Uterus (tissue), 4 donors: ENCODE data around the gene CAPN15. TPM values are rescaled to one million over a fixed set of nuclear protein-coding genes. Genes with fewer than 3 reads are reported as not detected.

Experiments used
- DNase-seq, 2 donors: peaks; one replicate each; pipeline ENCODE4 v3.0.0-alpha.2; 2019 to 2020
- H3K27ac ChIP-seq, 2 donors: fragments of 200-600 bp; sonication (generic); 1 replicate in 1 of 2; 2 replicates in 1 of 2; pipeline ENCODE4 v1.5.1; 2016 to 2018
- H3K27me3 ChIP-seq, 2 donors: fragments of 200-600 bp; sonication (generic); one replicate each; pipeline ENCODE4 v1.5.1; 2018 to 2019; ENCODE audit warnings: control low read depth in 1 of 2
- H3K36me3 ChIP-seq, 2 donors: fragments of 200-600 bp; sonication (generic); one replicate each; pipeline ENCODE4 v1.5.1; 2019; ENCODE audit warnings: control low read depth in 1 of 2
- H3K4me1 ChIP-seq, 2 donors: fragments of 200-600 bp; sonication (generic); one replicate each; pipeline ENCODE4 v1.5.1; 2018 to 2019; ENCODE audit warnings: control low read depth in 1 of 2
- H3K4me3 ChIP-seq, 2 donors: fragments of 200-600 bp; sonication (generic); 1 replicate in 1 of 2; 2 replicates in 1 of 2; pipeline ENCODE4 v1.5.1; 2018 to 2019; ENCODE audit warnings: mild to moderate bottlenecking in 1 of 2
- H3K9me3 ChIP-seq, 2 donors: fragments of 200-600 bp; sonication (generic); one replicate each; pipeline ENCODE4 v1.5.1; 2019; ENCODE audit warnings: control low read depth in 1 of 2
- CTCF ChIP-seq, 4 experiments: fragments of 200-600 bp in 2 of 4; fragments of 450-650 bp in 2 of 4; sonication (generic) in 2 of 4; IDR thresholded peaks; one replicate each; pipeline ENCODE4 v1.5.1; 2016 to 2019; ENCODE audit warnings: antibody characterized with exemption in 4 of 4, mild to moderate bottlenecking in 2 of 4, moderate library complexity in 1 of 4
- POLR2A ChIP-seq, 2 donors: fragments of 450-650 bp; IDR thresholded peaks; one replicate each; pipeline ENCODE4 v1.6.1; 2016; ENCODE audit warnings: antibody characterized with exemption in 2 of 2, mild to moderate bottlenecking in 1 of 2, moderate library complexity in 1 of 2
- intact Hi-C: fragments of 100-400 bp; cut with DNase I; formaldehyde crosslinking; loops from one replicate; pipeline ENCODE4 v1.15.1; 2023; ENCODE audit warnings: low total_unique reads
- total RNA-seq, 4 donors: library from RNA; depleted of rRNA in 3 of 4; stranded (reverse); fragments of >200 nt in 3 of 4; gene quantifications; one replicate each; pipeline versions ENCODE4 v1.1.0 to v1.2.4, GENCODE V29; 2014 to 2023
- donor health status: DM: yes; HTN: yes; CAD: no.

The CAPN15 gene
- total RNA-seq, 4 donors from 2014 or later: 7.9 to 37.3 (median 19.3) TPM

- no peak overlapping the region for H3K4me3 ChIP-seq
- H3K36me3 ChIP-seq: no peaks in the 10 kb centered on the region
- no peaks in the 10 kb centered on the region for H3K4me1 ChIP-seq
- intact Hi-C loops: no loop called here
- no peak overlapping the region for H3K27ac ChIP-seq
- no peak for DNase-seq
- TF ChIP-seq POLR2A (IDR thresholded peaks at IDR 0.05): no peak
- H3K9me3 ChIP-seq: no peaks in the 10 kb centered on the region
- no peaks in the 10 kb centered on the region for H3K27me3 ChIP-seq
These were observed 8.2 kb downstream of the CAPN15 start for GRCh38 chr16:535446-536405.

GRCh38 chr16:536746-537145 is 9.2 kb downstream of the CAPN15 start:
- H3K36me3 ChIP-seq: no peaks in the 10 kb centered on the region
- H3K27ac ChIP-seq: no peak overlapping the region
- no peaks in the 10 kb centered on the region for H3K27me3 ChIP-seq
- no peaks in the 10 kb centered on the region for H3K4me1 ChIP-seq
- H3K4me3 ChIP-seq: no peak overlapping the region
- H3K9me3 ChIP-seq: no peaks in the 10 kb centered on the region
- no peak for DNase-seq
- intact Hi-C loops: no loop called here
- TF ChIP-seq POLR2A (IDR thresholded peaks at IDR 0.05): no peak

- intact Hi-C loops: no loop called here
- H3K27me3 ChIP-seq: no peaks in the 10 kb centered on the region
- H3K4me1 ChIP-seq: no peaks in the 10 kb centered on the region
- no peak overlapping the region for H3K4me3 ChIP-seq
- no peaks in the 10 kb centered on the region for H3K9me3 ChIP-seq
- TF ChIP-seq CTCF (IDR thresholded peaks at IDR 0.05) (no peak), POLR2A (IDR thresholded peaks at IDR 0.05) (no peak)
- no peak overlapping the region for H3K27ac ChIP-seq
- H3K36me3 ChIP-seq: no peaks in the 10 kb centered on the region
- DNase-seq: no peak
These were observed 10.2 kb downstream of the CAPN15 start for GRCh38 chr16:537415-538335.

- no peak overlapping the region for H3K4me3 ChIP-seq
- intact Hi-C loops: no loop called here
These were observed 12.5 kb downstream of the CAPN15 start for GRCh38 chr16:539901-540530.

GRCh38 chr16:540645-541340 is 13.3 kb downstream of the CAPN15 start:
- Histone ChIP-seq H3K9me3 (no peaks in the 10 kb centered on the region), H3K4me1 (no peaks in the 10 kb centered on the region), H3K27me3 (no peaks in the 10 kb centered on the region), H3K36me3 (no peaks in the 10 kb centered on the region), H3K4me3 (no peak overlapping the region), H3K27ac (no peak overlapping the region)
- TF ChIP-seq CTCF (IDR thresholded peaks at IDR 0.05) (no peak), POLR2A (IDR thresholded peaks at IDR 0.05) (no peak)
- intact Hi-C loops: no loop called here
- no peak for DNase-seq

More at GRCh38 chr16:539901-540530, 12.5 kb downstream of the CAPN15 start:
- Histone ChIP-seq H3K9me3 (no peaks in the 10 kb centered on the region), H3K36me3 (no peaks in the 10 kb centered on the region), H3K4me1 (no peaks in the 10 kb centered on the region), H3K27ac (no peak overlapping the region), H3K27me3 (no peaks in the 10 kb centered on the region)
- no peak for DNase-seq
- TF ChIP-seq CTCF (IDR thresholded peaks at IDR 0.05) (no peak), POLR2A (IDR thresholded peaks at IDR 0.05) (no peak)
